Measurements from ENCODE around the gene PROZ.

DNA sequence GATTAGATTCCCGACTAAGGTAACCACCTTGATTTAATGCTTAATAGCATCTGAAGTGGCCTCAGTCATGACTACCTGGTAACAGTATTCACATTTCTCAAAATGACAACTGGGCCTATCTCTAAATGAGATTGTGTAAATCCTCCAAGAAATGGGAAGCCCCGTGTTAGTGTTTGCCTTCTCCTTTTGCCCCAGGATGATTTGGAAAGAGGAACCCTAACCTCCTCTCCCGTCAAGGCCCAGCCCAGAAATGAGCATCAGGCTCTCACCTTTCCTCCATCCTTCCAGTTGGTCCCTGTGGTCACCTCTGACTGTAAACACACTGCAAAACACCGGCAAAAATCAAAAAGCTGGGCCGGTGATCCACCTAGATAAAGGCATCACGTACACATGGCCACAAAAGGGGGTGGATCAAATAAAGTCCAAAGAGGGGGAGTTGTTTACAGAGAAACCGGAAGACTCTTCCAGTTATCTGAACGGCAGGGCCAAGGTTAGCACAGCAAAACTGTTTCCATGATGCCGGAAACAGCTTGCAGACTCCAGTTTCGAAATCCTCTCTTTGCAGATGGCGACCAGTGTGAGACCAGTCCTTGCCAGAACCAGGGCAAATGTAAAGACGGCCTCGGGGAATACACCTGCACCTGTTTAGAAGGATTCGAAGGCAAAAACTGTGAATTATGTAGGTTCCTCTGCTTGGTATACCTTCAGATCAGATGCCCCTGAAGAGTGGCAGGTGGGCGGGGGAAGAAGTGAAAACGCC is 19.5 kb upstream of the PROZ start:
- TF ChIP-seq POLR2AphosphoS5 (IDR thresholded peaks at IDR 0.05; ENCODE audit: low read depth, low read length): no peak
- TF ChIP-seq POLR2A (IDR thresholded peaks at IDR 0.05; ENCODE audit: low read depth, low read length): no peak
- no peak for TF ChIP-seq TAF1 (IDR thresholded peaks at IDR 0.05; ENCODE audit: low read depth, low read length)
- no peak for TF ChIP-seq POU2F2 (IDR thresholded peaks at IDR 0.05; ENCODE audit: low read depth, low read length)
- no peak for TF ChIP-seq SPI1 (IDR thresholded peaks at IDR 0.05; ENCODE audit: low read depth, low read length)
- TF ChIP-seq PAX5 (IDR thresholded peaks at IDR 0.05; ENCODE audit: insufficient read depth, low read length, severe bottlenecking): no peak

Data from GM12891 (cell line).